Measurements from ENCODE around the gene SLC9A1. TPM values are rescaled to one million over a fixed set of nuclear protein-coding genes. Genes with fewer than 3 reads are reported as not detected.

SLC9A1 gene
- total and polyA plus RNA-seq, 2 of the 8 experiments (the other 6 are each of a cell fraction or from before 2014, with no cell fraction given): 11.3 to 25.1 TPM

DNA sequence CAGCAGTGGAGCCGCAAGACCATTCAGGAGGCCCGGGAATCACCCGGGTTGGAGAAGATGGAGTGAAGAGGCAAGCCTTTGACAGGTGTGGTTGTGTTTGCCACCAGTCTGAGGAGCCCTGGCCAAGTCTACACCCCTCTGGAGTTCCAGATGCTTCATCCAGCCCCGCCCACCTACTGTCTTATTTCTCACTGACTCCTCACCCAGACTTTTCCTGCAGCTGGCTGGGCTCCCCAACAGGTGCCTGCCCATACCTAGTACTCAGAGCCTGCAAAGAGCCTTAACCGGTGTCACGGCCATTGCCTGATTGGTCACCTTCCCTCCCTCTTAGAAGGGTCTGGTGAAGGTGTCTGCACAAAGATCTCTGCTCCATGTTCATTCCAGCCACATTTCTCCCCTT lies 16.0 kb downstream of the SLC9A1 start (continued):
- TF ChIP-seq, protein P1, sequence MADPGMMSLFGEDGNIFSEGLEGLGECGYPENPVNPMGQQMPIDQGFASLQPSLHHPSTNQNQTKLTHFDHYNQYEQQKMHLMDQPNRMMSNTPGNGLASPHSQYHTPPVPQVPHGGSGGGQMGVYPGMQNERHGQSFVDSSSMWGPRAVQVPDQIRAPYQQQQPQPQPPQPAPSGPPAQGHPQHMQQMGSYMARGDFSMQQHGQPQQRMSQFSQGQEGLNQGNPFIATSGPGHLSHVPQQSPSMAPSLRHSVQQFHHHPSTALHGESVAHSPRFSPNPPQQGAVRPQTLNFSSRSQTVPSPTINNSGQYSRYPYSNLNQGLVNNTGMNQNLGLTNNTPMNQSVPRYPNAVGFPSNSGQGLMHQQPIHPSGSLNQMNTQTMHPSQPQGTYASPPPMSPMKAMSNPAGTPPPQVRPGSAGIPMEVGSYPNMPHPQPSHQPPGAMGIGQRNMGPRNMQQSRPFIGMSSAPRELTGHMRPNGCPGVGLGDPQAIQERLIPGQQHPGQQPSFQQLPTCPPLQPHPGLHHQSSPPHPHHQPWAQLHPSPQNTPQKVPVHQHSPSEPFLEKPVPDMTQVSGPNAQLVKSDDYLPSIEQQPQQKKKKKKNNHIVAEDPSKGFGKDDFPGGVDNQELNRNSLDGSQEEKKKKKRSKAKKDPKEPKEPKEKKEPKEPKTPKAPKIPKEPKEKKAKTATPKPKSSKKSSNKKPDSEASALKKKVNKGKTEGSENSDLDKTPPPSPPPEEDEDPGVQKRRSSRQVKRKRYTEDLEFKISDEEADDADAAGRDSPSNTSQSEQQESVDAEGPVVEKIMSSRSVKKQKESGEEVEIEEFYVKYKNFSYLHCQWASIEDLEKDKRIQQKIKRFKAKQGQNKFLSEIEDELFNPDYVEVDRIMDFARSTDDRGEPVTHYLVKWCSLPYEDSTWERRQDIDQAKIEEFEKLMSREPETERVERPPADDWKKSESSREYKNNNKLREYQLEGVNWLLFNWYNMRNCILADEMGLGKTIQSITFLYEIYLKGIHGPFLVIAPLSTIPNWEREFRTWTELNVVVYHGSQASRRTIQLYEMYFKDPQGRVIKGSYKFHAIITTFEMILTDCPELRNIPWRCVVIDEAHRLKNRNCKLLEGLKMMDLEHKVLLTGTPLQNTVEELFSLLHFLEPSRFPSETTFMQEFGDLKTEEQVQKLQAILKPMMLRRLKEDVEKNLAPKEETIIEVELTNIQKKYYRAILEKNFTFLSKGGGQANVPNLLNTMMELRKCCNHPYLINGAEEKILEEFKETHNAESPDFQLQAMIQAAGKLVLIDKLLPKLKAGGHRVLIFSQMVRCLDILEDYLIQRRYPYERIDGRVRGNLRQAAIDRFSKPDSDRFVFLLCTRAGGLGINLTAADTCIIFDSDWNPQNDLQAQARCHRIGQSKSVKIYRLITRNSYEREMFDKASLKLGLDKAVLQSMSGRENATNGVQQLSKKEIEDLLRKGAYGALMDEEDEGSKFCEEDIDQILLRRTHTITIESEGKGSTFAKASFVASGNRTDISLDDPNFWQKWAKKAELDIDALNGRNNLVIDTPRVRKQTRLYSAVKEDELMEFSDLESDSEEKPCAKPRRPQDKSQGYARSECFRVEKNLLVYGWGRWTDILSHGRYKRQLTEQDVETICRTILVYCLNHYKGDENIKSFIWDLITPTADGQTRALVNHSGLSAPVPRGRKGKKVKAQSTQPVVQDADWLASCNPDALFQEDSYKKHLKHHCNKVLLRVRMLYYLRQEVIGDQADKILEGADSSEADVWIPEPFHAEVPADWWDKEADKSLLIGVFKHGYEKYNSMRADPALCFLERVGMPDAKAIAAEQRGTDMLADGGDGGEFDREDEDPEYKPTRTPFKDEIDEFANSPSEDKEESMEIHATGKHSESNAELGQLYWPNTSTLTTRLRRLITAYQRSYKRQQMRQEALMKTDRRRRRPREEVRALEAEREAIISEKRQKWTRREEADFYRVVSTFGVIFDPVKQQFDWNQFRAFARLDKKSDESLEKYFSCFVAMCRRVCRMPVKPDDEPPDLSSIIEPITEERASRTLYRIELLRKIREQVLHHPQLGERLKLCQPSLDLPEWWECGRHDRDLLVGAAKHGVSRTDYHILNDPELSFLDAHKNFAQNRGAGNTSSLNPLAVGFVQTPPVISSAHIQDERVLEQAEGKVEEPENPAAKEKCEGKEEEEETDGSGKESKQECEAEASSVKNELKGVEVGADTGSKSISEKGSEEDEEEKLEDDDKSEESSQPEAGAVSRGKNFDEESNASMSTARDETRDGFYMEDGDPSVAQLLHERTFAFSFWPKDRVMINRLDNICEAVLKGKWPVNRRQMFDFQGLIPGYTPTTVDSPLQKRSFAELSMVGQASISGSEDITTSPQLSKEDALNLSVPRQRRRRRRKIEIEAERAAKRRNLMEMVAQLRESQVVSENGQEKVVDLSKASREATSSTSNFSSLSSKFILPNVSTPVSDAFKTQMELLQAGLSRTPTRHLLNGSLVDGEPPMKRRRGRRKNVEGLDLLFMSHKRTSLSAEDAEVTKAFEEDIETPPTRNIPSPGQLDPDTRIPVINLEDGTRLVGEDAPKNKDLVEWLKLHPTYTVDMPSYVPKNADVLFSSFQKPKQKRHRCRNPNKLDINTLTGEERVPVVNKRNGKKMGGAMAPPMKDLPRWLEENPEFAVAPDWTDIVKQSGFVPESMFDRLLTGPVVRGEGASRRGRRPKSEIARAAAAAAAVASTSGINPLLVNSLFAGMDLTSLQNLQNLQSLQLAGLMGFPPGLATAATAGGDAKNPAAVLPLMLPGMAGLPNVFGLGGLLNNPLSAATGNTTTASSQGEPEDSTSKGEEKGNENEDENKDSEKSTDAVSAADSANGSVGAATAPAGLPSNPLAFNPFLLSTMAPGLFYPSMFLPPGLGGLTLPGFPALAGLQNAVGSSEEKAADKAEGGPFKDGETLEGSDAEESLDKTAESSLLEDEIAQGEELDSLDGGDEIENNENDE (IDR thresholded peaks at IDR 0.05; ENCODE audit: insufficient replicate concordance, low read length): no peak
- TF ChIP-seq TCF12 (IDR thresholded peaks at IDR 0.05; ENCODE audit: low read depth, low read length) (no peak), ASH2L (IDR thresholded peaks at IDR 0.05; ENCODE audit: low read length) (no peak), SP4 (IDR thresholded peaks at IDR 0.05; ENCODE audit: low read length) (no peak), BRCA1 (IDR thresholded peaks at IDR 0.05; ENCODE audit: low read depth, low read length) (no peak), CREB1 (IDR thresholded peaks at IDR 0.05) (no peak), POLR2A (IDR thresholded peaks at IDR 0.05; ENCODE audit: control extremely low read depth in 1 of 2, low read depth in 2 of 2, low read length in 2 of 2) (no peak), CBX8 (IDR thresholded peaks at IDR 0.05; ENCODE audit: borderline replicate concordance, low read depth, low read length) (no peak), KDM5A (IDR thresholded peaks at IDR 0.05; ENCODE audit: low read length) (no peak), POU5F1 (IDR thresholded peaks at IDR 0.05; ENCODE audit: low read depth, low read length) (no peak), TAF7 (optimal IDR thresholded peaks at IDR 0.05; ENCODE audit: borderline replicate concordance, low read depth, low read length) (no peak), CHD2 (IDR thresholded peaks at IDR 0.05; ENCODE audit: low read length) (no peak), ZNF274 (IDR thresholded peaks at IDR 0.05; ENCODE audit: borderline replicate concordance, extremely low read depth, low read length) (no peak), RFX5 (IDR thresholded peaks at IDR 0.05; ENCODE audit: borderline replicate concordance, low read depth, low read length) (no peak)

Data from H1 (cell line).